Keratinocyte (primary cell): Measurements from ENCODE around the gene SYNCRIP. TPM values are rescaled to one million over a fixed set of nuclear protein-coding genes. Genes with fewer than 3 reads are reported as not detected.

ENCODE experiments used
- DNase-seq: peaks from one replicate; pipeline ENCODE4 v3.0.0-alpha.2; 2011; ENCODE audit warnings: low read depth, missing footprints, low spot score
- FAIRE-seq: peaks from 2 replicates; lab custom pipeline; 2011; peaks lifted over from hg19 to GRCh38; lab: Jason Lieb, UNC
- H2AFZ ChIP-seq: 2 replicates; pipeline ENCODE4 v1.6.0; 2012; ENCODE audit warnings: low read length, control low read depth, inconsistent platforms; ENCODE audit not compliant: control insufficient read depth
- H3K27ac ChIP-seq: 2 replicates; pipeline ENCODE4 v1.5.1; 2011; ENCODE audit warnings: low read length; ENCODE audit not compliant: control insufficient read depth, insufficient read depth
- H3K27me3 ChIP-seq: 3 replicates; pipeline ENCODE4 v1.6.0; 2011; ENCODE audit warnings: low read length; ENCODE audit not compliant: control insufficient read depth, insufficient read depth; ENCODE audit errors: extremely low read depth
- H3K36me3 ChIP-seq, 2 experiments: 2 replicates in 1 of 2; 3 replicates in 1 of 2; pipeline ENCODE4 v1.5.1; 2011; ENCODE audit warnings: low read length in 2 of 2, mild to moderate bottlenecking in 1 of 2; ENCODE audit not compliant: control insufficient read depth in 2 of 2, insufficient read depth in 2 of 2; ENCODE audit errors: extremely low read depth in 1 of 2
- H3K4me1 ChIP-seq: 3 replicates; pipeline ENCODE4 v1.5.1; 2011; ENCODE audit warnings: low read length; ENCODE audit not compliant: control insufficient read depth, insufficient read depth; ENCODE audit errors: extremely low read depth
- H3K4me2 ChIP-seq: 3 replicates; pipeline ENCODE4 v1.6.0; 2011; ENCODE audit warnings: low read depth, low read length; ENCODE audit not compliant: control insufficient read depth, insufficient read depth; ENCODE audit errors: extremely low read depth
- H3K4me3 ChIP-seq, 3 experiments: fragments of 200-600 bp in 1 of 3; sonication (generic) in 1 of 3; 2 replicates in 2 of 3; 3 replicates in 1 of 3; pipeline ENCODE4 v1.5.1; 2011 to 2016; ENCODE audit warnings: low read length in 3 of 3, mild to moderate bottlenecking in 3 of 3, control low read depth in 2 of 3, inconsistent platforms in 1 of 3, low read depth in 1 of 3, mixed read lengths in 1 of 3, mixed run types in 1 of 3, moderate library complexity in 1 of 3; ENCODE audit not compliant: control insufficient read depth in 2 of 3, insufficient read depth in 2 of 3; ENCODE audit errors: extremely low read depth in 1 of 3
- H3K79me2 ChIP-seq: 2 replicates; pipeline ENCODE4 v1.6.0; 2012; ENCODE audit warnings: low read length; ENCODE audit not compliant: control insufficient read depth, insufficient read depth
- H3K9ac ChIP-seq: 3 replicates; pipeline ENCODE4 v1.6.0; 2011; ENCODE audit warnings: low read length; ENCODE audit not compliant: control insufficient read depth, insufficient read depth; ENCODE audit errors: extremely low read depth
- H3K9me1 ChIP-seq: 3 replicates; pipeline ENCODE4 v1.6.0; 2011; ENCODE audit warnings: low read length; ENCODE audit not compliant: control insufficient read depth, insufficient read depth; ENCODE audit errors: extremely low read depth
- H3K9me3 ChIP-seq: 2 replicates; pipeline ENCODE4 v1.5.1; 2012; ENCODE audit warnings: low read depth, low read length; ENCODE audit not compliant: control insufficient read depth
- H4K20me1 ChIP-seq: 3 replicates; pipeline ENCODE4 v1.6.0; 2011; ENCODE audit warnings: low read length; ENCODE audit not compliant: control insufficient read depth, insufficient read depth; ENCODE audit errors: extremely low read depth
- EZH2 ChIP-seq: IDR thresholded peaks from one replicate; pipeline ENCODE4 v1.6.1; 2012; ENCODE audit warnings: inconsistent platforms, mild to moderate bottlenecking, low read length, moderate library complexity
- dilution Hi-C: fragments of 300-500 bp; cut with MboI; formaldehyde crosslinking; loops from one replicate; pipeline ENCODE4 v1.7.0; 2020; ENCODE audit warnings: low sequenced_read_pairs; ENCODE audit not compliant: extremely low pct_ligation_motif_present
- polyA plus RNA-seq, 5 experiments: library from polyadenylated mRNA; depleted of rRNA in 3 of 5; stranded (reverse) in 3 of 5; stranded (forward) in 1 of 5; unstranded in 1 of 5; fragments of >200 nt; gene quantifications; 1 replicate in 1 of 5; 2 replicates in 3 of 5; 3 replicates in 1 of 5; pipeline versions ENCODE4 v1.2.1 to v1.2.3, GENCODE V29; 2011 to 2012; ENCODE audit warnings: missing spikeins in 2 of 5, low read depth in 1 of 5, low replicate concordance in 1 of 5
- TF ChIP-seq, protein P1 (sequence below), 3 experiments: IDR thresholded peaks in 1 of 3; conservative IDR thresholded peaks in 1 of 3; optimal IDR thresholded peaks in 1 of 3; 2 replicates in 2 of 3; 3 replicates in 1 of 3; pipeline versions ENCODE3 to v1.5.1; 2011; ENCODE audit warnings: low read length in 3 of 3, mild to moderate bottlenecking in 3 of 3, moderate library complexity in 2 of 3, control low read depth in 1 of 3, inconsistent platforms in 1 of 3; ENCODE audit not compliant: insufficient read depth in 2 of 3; ENCODE audit errors: extremely low read depth in 1 of 3

The SYNCRIP gene
- polyA plus RNA-seq, 1 donor (not counting 4 experiments of a cell fraction or from before 2014, with no cell fraction given) = 56.8 TPM

- H2AFZ ChIP-seq = peak overlapping the region; percentile 40
Measured at GRCh38 chr6:85641897-85642773, 551 bp downstream of the SYNCRIP start.

GRCh38 chr6:85641522-85641896, 1.2 kb downstream of the SYNCRIP start:
- Histone ChIP-seq H4K20me1 (peaks cover 19% of the 10 kb centered on the region), H3K79me2 (peaks cover 63% of the 10 kb centered on the region)

More at GRCh38 chr6:85641897-85642773, 551 bp downstream of the SYNCRIP start:
- no peaks in the 10 kb centered on the region for H3K27me3 ChIP-seq
- TF ChIP-seq, protein P1, sequence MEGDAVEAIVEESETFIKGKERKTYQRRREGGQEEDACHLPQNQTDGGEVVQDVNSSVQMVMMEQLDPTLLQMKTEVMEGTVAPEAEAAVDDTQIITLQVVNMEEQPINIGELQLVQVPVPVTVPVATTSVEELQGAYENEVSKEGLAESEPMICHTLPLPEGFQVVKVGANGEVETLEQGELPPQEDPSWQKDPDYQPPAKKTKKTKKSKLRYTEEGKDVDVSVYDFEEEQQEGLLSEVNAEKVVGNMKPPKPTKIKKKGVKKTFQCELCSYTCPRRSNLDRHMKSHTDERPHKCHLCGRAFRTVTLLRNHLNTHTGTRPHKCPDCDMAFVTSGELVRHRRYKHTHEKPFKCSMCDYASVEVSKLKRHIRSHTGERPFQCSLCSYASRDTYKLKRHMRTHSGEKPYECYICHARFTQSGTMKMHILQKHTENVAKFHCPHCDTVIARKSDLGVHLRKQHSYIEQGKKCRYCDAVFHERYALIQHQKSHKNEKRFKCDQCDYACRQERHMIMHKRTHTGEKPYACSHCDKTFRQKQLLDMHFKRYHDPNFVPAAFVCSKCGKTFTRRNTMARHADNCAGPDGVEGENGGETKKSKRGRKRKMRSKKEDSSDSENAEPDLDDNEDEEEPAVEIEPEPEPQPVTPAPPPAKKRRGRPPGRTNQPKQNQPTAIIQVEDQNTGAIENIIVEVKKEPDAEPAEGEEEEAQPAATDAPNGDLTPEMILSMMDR (optimal IDR thresholded peaks at IDR 0.05 in 1 of 3, IDR thresholded peaks at IDR 0.05 in 1 of 3, conservative IDR thresholded peaks at IDR 0.05 in 1 of 3; ENCODE audit: extremely low read depth in 1 of 3, insufficient read depth in 2 of 3, low read length in 3 of 3) = no peak
- no peak for TF ChIP-seq EZH2
- dilution Hi-C loops = loop anchor here (5.0 kb wide), 1 partner anchor 45 kb away; no protein-coding TSS in a partner anchor
- peak overlapping the region; percentile 100 for H3K9ac ChIP-seq
- H3K4me1 ChIP-seq = peaks cover 22% of the 10 kb centered on the region
- no peaks in the 10 kb centered on the region for H3K9me3 ChIP-seq
- peak overlapping the region; percentile 98 for H3K27ac ChIP-seq
- H3K79me2 ChIP-seq = peaks cover 56% of the 10 kb centered on the region
- no peaks in the 10 kb centered on the region for H3K9me1 ChIP-seq
- no peak for FAIRE-seq
- no peak for DNase-seq
- peaks cover 5 to 20% of the 10 kb centered on the region in 2 experiments for H3K36me3 ChIP-seq
- peak overlapping the region; percentile 88 for H3K4me2 ChIP-seq
- H3K4me3 ChIP-seq = peak overlapping the region; percentile 94 to 100 (median 94)
- H4K20me1 ChIP-seq = peaks cover 17% of the 10 kb centered on the region

More at GRCh38 chr6:85641522-85641896, 1.2 kb downstream of the SYNCRIP start:
- Histone ChIP-seq H2AFZ (no peak overlapping the region), H3K4me1 (peaks cover 22% of the 10 kb centered on the region), H3K9me1 (no peaks in the 10 kb centered on the region), H3K27me3 (no peaks in the 10 kb centered on the region), H3K36me3 (peaks cover 6 to 25% of the 10 kb centered on the region in 2 experiments), H3K4me3 (peak overlapping the region; percentile 94 to 100 (median 94)), H3K27ac (peak overlapping the region; percentile 98), H3K9me3 (no peaks in the 10 kb centered on the region), H3K9ac (peak overlapping the region; percentile 100), H3K4me2 (peak overlapping the region; percentile 88)
- DNase-seq = no peak
- TF ChIP-seq, protein P1 (optimal IDR thresholded peaks at IDR 0.05 in 1 of 3, IDR thresholded peaks at IDR 0.05 in 1 of 3, conservative IDR thresholded peaks at IDR 0.05 in 1 of 3; ENCODE audit: extremely low read depth in 1 of 3, insufficient read depth in 2 of 3, low read length in 3 of 3) = no peak
- TF ChIP-seq EZH2 = no peak
- dilution Hi-C loops = loop anchor here (5.0 kb wide), 1 partner anchor 44 kb away; no protein-coding TSS in a partner anchor
- FAIRE-seq = peak; percentile 34
